Measurements from ENCODE around the gene PLPP4. TPM values are rescaled to one million over a fixed set of nuclear protein-coding genes. Genes with fewer than 3 reads are reported as not detected.

The PLPP4 gene
- total and polyA plus RNA-seq, 9 donors, result 0.15 to 0.72 (median 0.31) TPM; not detected in 3

- Histone ChIP-seq H3K36me3 (no peaks in the 10 kb centered on the region), H3K4me1 (ENCODE audit: insufficient read depth) (peaks cover 4% of the 10 kb centered on the region), H3K27me3 (no peaks in the 10 kb centered on the region), H3K4me3 (peak overlapping the region; percentile 39), H3K27ac (no peak overlapping the region), H3K9me3 (no peaks in the 10 kb centered on the region)
- WGBS, 3 donors, result 3 to 4% (median 3%) methylated on average over 16 of the region's 16 CpGs
- no peak for DNase-seq
- TF ChIP-seq EP300 (IDR thresholded peaks at IDR 0.05) (no peak), POLR2A (IDR thresholded peaks at IDR 0.05) (no peak), CTCF (IDR thresholded peaks at IDR 0.05) (no peak)
- intact Hi-C loops (cut with DNase I), result no loop called here
These were observed 843 bp upstream of the PLPP4 start for GRCh38 chr10:120456143-120456625.

- TF ChIP-seq CTCF (IDR thresholded peaks at IDR 0.05), result no peak
- no peak for TF ChIP-seq EP300 (IDR thresholded peaks at IDR 0.05)
- no peak for TF ChIP-seq POLR2A (IDR thresholded peaks at IDR 0.05)
- Histone ChIP-seq H3K4me3 (peak overlapping the region; percentile 39), H3K27ac (no peak overlapping the region), H3K27me3 (no peaks in the 10 kb centered on the region), H3K9me3 (no peaks in the 10 kb centered on the region), H3K4me1 (ENCODE audit: insufficient read depth) (peaks cover 4% of the 10 kb centered on the region), H3K36me3 (no peaks in the 10 kb centered on the region)
- DNase-seq, result no peak
- intact Hi-C loops (cut with DNase I), result no loop called here
- 9 to 19% (median 13%) methylated on average over 37 to 52 of the region's 52 CpGs for WGBS, 3 donors
These were observed 575 bp downstream of the PLPP4 start for GRCh38 chr10:120457431-120458172.

GRCh38 chr10:120458432-120458831 lies 1.4 kb downstream of the PLPP4 start:
- H3K4me1 ChIP-seq (ENCODE audit: insufficient read depth), result peaks cover 4% of the 10 kb centered on the region
- no peaks in the 10 kb centered on the region for H3K9me3 ChIP-seq
- no peak overlapping the region for H3K27ac ChIP-seq
- no peak for DNase-seq
- H3K36me3 ChIP-seq, result no peaks in the 10 kb centered on the region
- 26 to 41% (median 37%) methylated on average over 4 of the region's 4 CpGs for WGBS, 3 donors
- H3K4me3 ChIP-seq, result no peak overlapping the region
- intact Hi-C loops (cut with DNase I), result no loop called here
- H3K27me3 ChIP-seq, result no peaks in the 10 kb centered on the region
- TF ChIP-seq EP300 (IDR thresholded peaks at IDR 0.05) (no peak), CTCF (IDR thresholded peaks at IDR 0.05) (no peak), POLR2A (IDR thresholded peaks at IDR 0.05) (no peak)

- WGBS, 3 donors, result 49 to 59% (median 54%) methylated on average over 5 of the region's 5 CpGs
These were observed 2.2 kb downstream of the PLPP4 start for GRCh38 chr10:120459185-120459584.

More at GRCh38 chr10:120459185-120459584, 2.2 kb downstream of the PLPP4 start:
- H3K4me3 ChIP-seq, result no peak overlapping the region
- no peak overlapping the region for H3K27ac ChIP-seq
- H3K27me3 ChIP-seq, result no peaks in the 10 kb centered on the region
- H3K9me3 ChIP-seq, result no peaks in the 10 kb centered on the region
- H3K36me3 ChIP-seq, result no peaks in the 10 kb centered on the region
- H3K4me1 ChIP-seq (ENCODE audit: insufficient read depth), result peaks cover 4% of the 10 kb centered on the region
- intact Hi-C loops (cut with DNase I), result no loop called here
- TF ChIP-seq POLR2A (IDR thresholded peaks at IDR 0.05) (no peak), EP300 (IDR thresholded peaks at IDR 0.05) (no peak), CTCF (IDR thresholded peaks at IDR 0.05) (no peak)
- no peak for DNase-seq

Data from ovary (tissue), 9 donors.